Fibroblast of skin of right quadriceps (primary cell): Measurements from ENCODE around the gene ABLIM3.

Source experiments
- DNase-seq: peaks from one replicate; pipeline ENCODE4 v3.0.0-alpha.2; 2013

Gene ABLIM3

DNA sequence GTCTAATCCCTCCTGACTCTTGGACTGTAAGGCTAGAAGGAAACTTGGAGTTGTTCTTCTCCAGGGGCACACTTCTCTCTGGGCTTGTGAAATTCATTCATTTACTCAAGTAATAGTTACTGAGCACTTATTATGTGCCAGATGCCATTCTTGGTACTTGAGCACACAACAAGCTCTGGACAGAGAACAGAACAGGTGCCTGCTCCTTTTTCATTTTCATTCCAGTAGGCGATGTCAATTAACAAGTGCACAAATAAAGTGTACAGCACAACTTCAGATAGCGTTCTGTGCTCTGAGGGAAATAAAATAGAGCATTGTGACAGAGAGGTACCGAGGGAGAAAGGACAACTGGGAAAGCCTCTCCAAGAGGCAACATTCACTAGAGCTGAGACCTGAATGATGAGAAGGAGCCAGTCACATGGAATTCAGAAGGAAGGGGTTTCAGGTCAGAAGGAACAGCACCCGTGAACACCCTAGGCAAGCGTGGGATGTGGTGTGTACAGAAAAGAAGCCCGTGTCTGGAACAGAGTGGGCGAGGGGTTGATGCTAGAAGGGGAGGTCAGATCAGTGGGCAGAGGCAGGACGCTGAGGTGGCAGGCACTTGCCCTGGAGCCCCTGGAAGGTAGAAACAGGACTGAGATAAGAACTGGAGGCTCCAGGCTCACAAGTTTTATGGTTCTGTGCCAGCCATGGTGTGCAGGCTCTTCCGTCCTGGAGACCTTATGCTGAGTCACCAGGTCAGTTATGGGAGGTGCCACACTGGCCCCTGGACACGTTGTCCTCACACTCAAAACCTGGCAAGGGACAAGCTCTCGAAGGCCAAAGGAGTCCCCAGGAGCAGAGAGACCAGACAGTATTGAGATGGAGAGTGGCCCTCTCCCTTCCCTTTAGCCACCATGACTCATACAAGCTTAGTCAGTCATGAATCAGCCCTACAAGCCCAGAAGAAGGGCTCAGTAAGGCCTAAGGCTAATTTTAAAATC, 7.2 kb upstream of the ABLIM3 start:
- DNase-seq = peak; percentile 77

DNA sequence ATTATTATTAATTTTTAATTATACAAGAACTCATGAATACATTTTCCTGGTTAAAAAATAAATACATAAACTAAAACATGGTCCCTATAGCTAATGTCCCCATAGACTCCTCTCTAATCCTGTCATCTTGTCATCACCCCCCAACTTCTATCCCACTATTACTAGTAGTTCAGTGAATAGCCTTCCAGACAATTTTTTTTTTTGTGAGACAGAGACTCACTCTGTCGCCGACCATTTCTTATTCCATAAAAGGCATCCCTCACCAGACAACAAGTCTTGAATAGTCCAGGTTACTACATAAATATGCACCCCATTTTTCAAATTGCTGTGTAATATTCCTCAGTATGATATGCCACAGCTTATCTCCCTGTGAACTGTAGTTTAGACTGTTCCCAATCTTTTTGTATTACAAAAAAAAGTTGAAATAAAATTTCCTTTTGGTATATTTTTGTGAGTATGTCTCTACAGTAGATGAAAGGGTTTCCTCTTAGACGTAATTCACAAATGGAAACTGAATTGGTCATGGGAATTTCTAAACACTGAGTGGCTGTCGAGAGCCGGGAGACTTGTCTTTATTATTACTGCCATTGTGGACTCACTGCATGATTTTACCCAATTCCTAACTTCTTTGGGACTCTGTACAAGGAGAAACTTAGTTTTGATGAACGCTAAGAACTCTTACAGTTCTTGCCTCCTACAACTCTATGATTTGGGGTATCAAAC, 6.4 kb upstream of the ABLIM3 start:
- no peak for DNase-seq

DNA sequence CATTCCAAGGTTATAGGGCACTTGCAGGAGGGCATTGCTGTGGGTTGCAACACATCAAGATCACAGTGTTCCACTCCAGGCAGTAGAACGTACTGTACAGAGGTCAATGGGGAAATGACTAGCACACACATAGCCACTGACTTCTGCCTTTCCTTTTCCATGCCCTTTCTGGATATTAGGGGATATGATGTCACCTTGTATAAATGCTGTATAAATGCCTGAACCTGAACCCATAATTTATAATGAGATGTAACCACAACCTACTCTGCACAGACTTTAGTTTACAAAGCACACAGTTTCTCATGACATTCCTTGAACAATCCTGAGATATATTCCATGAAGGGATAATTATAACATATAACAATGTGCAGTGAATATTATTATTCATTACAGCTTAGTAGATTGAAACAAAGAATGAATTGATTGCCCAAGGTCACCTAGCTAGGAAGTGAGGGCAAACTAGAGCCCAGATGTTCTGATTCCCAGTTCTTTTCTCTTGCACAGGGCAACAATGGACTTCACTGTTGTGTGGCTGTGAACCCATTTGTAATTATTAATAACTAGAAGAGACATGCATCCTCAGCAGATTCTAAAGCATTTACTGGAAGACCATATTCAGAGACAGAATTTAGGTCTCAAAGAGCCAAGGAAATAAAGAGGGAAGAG, 5.6 kb upstream of the ABLIM3 start:
- peak; percentile 80 for DNase-seq

DNA sequence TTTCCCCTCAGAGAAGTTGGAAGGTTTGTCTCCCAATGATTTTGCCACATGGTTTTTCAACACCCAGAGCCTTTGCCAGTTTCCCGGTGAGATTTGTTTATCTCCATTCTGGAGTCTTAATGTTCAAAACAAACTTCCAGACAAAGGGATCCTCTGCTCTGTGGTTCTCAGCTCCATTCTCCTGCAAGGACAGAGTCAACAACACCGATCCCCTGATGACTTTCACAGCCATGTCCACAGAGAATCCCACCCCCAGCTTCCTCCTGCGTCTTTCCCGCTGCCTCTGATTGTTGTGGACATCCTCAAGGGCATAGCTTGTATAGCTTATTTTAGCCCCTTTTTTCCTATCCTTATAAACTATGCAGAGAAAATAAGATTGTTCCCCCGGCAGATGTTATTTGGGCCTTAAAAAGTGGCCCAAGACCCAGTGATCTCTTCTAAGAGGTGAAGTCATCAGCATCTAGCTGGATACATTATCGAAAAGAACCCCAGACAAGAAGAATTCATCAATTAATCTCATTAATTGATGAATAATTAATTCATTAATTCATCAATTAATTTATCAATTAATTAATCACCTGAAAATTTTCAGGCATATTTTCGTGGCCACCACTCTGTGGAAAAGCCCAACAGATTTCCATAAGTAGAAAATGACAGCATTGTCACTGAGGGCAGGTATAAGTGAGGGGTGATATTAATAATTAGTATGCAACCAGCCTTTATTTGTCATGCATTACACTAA, 2.9 kb upstream of the ABLIM3 start:
- DNase-seq = no peak

DNA sequence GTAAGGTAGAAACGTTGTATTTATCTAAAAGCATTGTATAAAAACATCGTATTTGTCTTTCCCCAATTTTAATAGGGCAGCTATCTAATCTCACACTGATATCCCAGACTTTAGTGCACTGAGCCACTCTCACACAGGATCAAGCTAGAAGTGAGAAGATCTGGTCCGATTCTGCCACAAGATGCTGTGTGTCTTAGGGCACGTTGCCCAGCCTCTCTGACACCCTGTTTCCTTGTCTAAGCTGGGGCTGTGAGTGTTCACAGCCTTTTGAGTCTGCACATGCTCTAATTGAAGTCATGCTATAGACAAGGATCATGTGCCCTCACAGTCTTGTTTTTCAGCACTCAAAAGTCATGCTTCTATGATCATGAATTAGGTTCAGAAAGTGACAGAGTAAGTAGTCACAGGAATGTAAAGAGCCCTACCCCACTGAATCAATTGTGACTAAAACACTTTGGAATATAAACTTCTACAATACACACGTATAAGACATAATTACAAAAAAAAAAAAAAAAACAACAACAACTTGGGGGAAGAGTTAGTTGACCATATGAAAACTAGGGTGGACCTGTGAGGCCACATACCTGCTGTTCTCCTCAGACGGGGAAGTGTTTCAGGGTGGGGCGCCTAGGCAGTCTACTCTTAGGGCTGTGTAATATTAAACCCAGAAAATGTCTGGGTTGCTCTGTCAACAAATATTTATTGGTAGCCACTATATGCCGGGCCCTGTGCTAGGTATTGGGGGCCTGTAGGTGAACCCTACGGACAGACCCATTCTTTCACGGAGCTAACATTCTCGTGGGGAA, 893 bp upstream of the ABLIM3 start:
- no peak for DNase-seq

DNA sequence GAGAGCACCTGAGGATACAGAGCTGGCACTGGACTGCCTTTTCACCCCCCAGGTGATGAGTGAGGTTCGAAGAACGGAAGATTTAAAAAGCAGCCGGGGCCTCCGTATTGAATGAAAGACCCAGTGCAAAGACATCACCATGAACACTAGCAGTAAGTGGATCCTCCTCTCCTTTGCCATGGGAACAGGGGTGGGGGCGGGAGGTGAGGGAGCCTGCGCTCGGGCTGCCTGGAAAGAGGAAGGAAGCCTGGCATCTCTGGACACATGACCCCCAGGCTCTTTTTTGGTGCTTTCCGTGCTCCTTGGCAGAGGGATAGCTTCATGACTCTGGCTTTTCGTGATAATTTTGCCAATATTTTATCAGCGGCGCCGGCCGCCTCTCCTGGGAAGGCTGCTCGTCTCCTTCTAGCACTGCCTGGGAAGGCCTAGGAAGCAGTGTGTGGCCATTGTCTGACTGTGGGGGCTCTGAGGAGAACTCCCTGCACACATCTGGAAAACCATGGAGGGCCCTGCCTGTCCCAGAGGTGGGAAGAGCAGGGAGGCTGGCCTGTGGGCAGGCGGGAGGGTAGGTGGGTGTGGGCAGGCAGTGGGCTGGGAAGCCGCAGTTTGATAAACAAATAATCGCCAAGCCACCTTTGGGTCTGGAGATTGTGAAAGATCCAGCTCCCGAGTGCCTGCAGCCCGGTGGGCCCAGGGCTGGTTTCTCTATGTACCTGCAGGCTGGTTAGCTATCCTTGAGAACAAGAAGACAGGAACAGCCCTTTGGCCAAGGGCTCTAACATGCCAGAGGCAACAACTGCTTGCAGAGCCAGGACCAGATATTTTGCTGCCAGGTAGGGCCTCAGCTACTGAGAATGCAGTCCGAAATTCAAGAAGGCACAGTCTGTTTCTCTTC, 911 bp downstream of the ABLIM3 start:
- DNase-seq = no peak

DNA sequence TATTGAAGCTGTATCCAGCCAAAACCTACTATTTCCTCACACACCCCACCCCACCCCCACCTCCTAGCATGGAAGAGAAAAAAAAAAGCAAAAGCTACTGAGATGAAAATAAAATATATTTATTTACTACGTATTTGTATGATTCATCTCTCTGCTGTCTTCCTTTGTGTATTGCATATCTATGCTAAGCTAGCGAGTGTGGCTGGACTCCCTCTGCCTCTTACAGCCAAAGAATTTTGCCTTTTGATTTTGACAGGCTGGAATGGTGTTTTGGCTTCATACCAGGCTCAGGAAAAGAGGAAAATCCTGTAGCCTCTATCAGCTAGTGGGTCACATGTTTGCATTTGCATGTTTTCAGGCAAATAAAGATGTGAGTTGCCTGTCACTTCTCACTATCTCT, 2.2 kb downstream of the ABLIM3 start:
- DNase-seq = peak; percentile 85

DNA sequence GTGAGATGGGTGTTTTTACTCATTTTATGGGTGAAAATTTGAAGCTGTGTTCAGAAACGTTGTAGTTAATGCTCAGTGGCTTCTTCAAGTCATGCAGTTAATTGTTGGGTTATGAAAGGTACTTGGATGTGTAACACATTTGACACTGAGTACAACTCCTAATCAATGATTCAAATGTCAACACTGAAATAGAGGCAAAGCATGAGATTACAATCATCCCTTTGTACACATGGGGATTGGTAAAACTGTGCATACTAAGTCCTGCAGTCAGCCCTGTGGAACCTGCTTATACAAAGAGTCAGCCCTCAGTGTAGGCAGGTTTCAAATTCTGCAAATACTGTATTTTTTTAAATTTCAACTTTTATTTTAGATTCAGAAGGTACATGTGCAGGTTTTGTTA, 3.3 kb downstream of the ABLIM3 start:
- DNase-seq = no peak

DNA sequence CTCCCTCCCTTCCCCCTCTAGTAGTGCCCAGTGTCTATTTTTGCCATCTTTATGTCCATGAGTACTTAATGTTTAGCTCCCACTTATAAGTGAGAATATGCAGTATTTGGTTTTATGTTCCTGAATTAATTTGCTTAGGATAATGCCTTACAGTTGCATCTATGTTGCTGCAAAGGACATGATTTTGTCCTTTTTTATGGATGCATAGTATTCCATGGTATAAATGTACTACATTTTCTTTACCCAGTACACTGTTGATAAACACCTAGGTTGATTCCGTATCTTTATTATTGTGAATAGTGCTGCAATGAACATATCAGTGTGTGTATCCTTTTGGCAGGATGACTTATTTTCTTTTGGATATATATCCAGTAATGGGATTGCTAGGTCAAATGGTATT, 3.8 kb downstream of the ABLIM3 start:
- DNase-seq = no peak

DNA sequence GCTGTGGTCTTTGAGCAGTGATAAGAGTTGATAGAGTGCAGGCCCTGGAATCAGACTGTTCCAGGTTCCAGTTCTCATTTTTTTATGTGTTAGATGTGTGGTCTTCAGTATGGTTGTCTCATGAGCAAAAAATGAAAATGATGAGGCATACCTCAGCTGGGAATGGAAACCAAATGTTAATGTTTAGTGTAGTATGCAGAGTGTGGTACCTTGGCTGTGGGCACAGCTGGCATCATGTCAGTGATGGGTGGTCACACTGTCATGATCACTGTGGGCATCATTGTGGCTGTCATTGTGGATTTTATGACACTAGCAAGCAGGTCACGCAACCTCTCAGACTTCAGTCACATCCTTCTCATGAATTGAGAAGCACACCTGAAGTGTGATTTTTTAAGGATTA, 6.4 kb downstream of the ABLIM3 start:
- no peak for DNase-seq

DNA sequence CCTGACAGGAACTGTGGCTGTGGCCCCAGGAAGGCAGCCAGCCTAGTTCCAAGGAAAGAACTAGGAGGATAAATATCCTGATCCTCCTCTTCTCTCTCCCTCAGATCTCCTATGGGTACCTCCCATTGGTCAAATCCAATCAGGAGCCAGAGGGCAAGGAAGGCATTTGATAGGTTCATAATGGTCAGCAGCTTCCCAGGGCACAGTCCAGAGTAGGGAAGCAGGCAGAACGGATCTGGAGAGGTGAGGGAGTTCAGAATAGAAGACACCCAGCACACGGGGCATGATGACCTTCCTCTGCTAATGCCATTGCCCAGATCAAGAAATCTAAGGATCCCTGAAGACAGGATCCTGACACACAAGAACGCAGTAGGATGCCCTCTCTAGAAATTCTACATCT, 8.6 kb downstream of the ABLIM3 start:
- no peak for DNase-seq

DNA sequence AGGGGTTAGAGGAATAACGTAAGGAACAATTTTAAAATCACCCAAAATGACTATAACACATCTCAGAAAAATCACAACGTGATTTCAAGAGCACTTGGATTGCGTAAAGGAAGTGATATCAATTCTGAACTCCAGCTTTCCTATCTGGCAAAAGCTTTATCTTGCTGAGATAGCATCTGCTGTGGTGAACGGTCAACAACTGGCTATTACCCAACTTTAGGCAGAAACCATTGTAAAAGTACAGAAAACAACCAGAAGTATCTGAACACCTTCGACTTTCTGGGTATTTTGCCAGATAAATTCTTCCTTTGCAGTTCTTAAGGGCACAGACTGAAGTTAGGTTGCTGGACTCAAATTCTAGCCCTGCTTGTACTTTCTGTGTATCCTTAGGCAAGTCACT, 9.2 kb downstream of the ABLIM3 start:
- no peak for DNase-seq

DNA sequence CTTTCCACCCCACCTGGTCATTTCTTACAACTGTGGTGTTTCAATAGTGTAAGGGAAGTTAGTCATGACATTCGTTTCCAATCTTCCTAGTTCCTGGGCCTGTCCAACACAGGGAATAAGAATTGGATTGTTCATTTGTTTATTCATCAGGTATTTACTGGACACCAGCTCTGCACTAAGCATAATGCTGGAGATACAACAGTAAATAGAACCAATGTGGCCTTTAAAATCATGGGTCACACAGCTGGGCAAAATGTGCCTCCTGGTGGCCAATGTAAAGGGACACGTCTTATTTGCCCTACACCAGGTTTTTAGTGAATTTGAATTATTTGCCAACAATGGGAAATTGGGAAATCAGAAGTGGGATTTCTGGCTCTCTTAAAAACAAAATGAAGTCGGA, 10.4 kb downstream of the ABLIM3 start:
- no peak for DNase-seq

DNA sequence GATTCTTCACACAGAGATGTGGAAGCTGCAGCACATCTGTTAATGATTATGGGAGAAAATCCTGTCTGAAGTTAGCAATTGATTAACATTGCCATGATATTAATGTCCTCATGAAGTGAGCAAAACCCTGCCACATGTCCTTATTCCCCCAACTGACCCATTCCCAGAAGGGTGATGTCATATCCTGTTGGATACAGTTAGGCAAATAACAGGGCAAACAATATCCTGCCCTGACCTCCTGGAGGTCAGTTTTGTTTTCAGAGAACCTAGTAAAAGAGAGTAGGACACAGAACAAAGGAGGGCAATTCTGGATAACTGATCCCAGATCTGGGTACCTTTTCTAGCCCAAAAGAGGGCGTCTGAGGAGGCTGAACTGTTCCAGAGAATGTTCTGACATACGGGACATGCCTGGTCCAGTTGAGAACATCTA, 11.0 kb downstream of the ABLIM3 start:
- peak; percentile 66 for DNase-seq

DNA sequence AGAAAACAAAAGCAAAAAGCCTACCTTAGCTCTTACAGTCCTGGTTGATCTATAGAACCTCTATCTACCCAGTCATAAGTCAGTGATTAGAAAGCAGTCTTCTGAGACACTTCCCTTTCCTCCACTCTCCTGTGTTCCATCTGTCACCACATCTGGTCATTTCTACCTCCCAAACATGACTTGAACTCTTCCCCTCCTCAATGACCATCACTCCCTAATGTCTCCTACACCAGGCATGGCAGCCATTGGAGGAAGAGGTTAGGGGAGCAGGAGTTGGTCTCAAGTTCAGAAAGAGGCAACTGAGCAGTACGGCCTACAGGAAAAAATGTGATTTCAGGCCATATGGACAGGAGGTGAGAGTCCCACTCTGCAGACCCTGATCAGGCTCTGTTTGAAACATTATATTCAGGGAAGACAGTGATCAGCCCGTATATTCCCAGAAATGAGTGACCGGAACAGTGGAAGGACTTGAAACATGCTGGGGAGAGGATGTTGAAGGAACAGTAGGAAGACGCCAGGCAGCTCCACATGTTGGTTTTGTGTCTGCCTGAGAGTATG, 12.0 kb downstream of the ABLIM3 start:
- no peak for DNase-seq

DNA sequence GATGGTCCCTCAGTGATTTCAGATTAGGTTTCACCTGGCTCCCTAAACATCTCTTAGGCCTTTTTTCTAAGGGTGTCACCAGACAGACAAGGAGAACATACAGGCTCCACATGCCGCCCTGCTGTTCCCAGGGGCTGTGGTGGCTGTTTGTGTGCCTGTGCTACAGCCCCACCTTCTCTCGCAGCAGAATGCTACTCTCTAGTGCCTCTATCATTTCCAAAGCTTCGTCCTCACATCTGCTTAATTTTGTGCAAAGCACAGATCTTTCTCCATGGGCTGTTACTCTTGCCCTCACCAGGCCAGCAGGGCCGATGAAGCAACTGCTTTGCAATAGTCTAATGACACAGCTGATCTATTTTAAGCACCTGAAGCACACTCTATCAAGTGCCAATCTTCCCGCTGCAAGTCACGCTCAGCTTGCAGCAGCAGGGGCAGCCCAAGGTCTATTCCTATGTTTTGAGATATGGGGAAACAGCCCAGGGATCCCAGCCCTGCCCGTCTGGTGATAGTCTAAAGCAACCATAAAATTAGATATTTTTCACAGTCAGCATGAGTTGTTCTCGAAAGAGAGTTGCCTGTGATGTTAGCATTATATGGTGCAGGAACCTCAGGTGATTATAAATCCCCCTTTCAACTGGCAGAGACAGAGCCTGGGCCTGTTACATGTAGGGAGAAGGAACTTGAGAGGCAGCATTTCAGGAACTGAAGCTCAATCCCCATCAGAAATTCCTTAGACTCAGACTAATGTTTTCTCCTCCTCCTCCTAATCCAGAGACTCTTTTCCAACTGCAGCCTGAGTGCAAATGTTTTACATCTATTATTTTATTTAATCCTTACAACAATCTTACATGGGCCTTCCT, 12.7 kb downstream of the ABLIM3 start:
- DNase-seq = peak; percentile 57

DNA sequence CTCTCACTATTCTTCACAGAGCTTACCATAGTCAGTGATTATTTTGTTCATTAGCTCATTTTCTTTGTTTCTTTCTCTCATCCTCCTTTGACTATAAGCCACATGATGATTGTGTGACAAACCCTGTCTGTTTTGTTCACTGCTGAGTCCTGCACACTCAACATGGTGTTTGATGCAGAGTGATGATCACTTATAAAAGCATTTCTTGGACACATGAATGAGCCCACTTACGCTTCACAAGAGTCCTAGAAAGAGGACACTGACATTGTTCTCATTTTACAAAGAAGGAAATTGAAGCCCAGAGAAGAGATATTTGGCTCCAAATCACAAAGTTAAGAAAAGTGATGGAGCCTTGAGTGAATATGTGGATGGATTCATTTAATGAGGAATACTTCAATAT, 13.4 kb downstream of the ABLIM3 start:
- no peak for DNase-seq

DNA sequence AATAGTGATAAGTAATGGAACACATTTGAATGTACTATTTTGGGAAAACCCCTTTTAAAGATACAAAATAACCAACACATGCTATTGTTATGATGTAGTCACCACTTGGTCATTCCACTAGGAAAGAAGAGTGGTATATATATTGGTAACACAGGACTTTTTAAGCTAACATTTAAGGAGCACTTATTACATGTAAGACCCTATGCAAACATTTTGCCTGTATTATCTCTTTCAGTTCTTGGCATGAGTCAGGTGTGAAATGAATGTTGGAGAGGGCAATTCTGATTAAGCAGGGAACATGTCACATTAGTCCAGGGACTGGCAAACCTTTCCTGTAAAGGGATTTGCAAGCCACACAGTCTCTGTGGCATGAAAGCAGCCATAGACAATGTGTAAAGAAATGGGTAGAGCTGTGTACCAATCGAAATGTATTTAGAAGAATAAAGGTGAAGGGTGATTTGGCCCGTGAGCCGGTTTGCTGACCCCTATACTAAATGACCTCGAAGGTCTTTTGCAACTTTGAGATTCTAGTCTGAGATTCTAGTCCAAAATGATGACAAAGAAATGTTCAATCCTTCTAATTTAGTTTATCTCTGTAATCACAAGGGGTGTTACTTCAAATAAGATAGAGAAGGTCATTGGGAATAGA, 15.3 kb downstream of the ABLIM3 start:
- DNase-seq = no peak

DNA sequence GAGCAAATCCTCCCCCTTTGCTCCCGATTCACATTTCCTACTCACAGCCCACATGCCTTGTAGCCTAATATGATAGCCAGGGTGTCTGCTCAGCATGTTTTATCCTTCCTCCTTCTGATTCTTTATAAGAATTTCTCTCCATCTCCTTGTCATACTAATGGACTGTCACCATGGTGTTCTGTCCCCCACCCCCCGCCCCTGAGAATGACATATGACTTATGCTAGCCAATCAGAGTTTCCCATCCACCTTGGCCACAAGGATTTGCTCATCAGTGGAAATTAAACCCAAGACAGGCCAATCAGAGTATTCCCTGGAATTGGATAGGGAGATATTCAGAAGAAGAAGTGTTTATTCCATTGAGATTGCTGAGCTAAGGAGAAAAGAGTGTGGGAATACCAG, 16.0 kb downstream of the ABLIM3 start:
- no peak for DNase-seq
